ENCODE data around the gene PANK1. TPM values are rescaled to one million over a fixed set of nuclear protein-coding genes. Genes with fewer than 3 reads are reported as not detected.

Gene PANK1
- total RNA-seq, 2 experiments from 2014 or later = 12.1 to 16.1 TPM

GRCh38 chr10:89536013-89536354 is 109.1 kb downstream of the PANK1 start:
- Histone ChIP-seq H3K36me3 (ENCODE audit: insufficient read depth, low read length) (no peaks in the 10 kb centered on the region), H3K79me2 (ENCODE audit: insufficient read depth, low read depth, low read length) (no peaks in the 10 kb centered on the region), H3K27ac (ENCODE audit: low read depth, low read length, poor library complexity, severe bottlenecking) (no peak overlapping the region), H3K4me1 (ENCODE audit: insufficient read depth, low read length, poor library complexity, severe bottlenecking) (no peaks in the 10 kb centered on the region), H3K9me3 (ENCODE audit: low read length) (no peaks in the 10 kb centered on the region), H3K4me3 (ENCODE audit: low read depth, low read length, poor library complexity, severe bottlenecking) (no peak overlapping the region), H3K9me2 (ENCODE audit: insufficient read depth, low read length) (no peaks in the 10 kb centered on the region), H2AFZ (ENCODE audit: low read length) (no peak overlapping the region), H4K20me1 (ENCODE audit: insufficient read depth, low read length) (no peaks in the 10 kb centered on the region), H3K4me2 (ENCODE audit: low read length) (no peak overlapping the region)
- DNase-seq (ENCODE audit: low spot score) = no peak
- intact Hi-C loops (cut with micrococcal nuclease; ENCODE audit: unreplicated experiment) = no loop called here
- CTCF ChIA-PET (ENCODE audit: unreplicated experiment) = no interaction called here
- POLR2A ChIA-PET = no interaction called here
- no TSS peak for BruUV-seq (replicated peaks)
- TF ChIP-seq EZH2phosphoT487 (IDR thresholded peaks at IDR 0.05; ENCODE audit: borderline replicate concordance, low read depth, low read length) (no peak), CTCF (conservative IDR thresholded peaks at IDR 0.05; ENCODE audit: low read length) (no peak)

GRCh38 chr10:89535171-89536012 is 109.7 kb downstream of the PANK1 start, which contains the start of gene SLC16A12:
Gene SLC16A12, minus strand, starts transcription at chr10:89535594. Its CDS starts 73,016 bp downstream, at chr10:89462578.
- H3K9me2 ChIP-seq (ENCODE audit: insufficient read depth, low read length) = no peaks in the 10 kb centered on the region
- no peaks in the 10 kb centered on the region for H3K4me1 ChIP-seq (ENCODE audit: insufficient read depth, low read length, poor library complexity, severe bottlenecking)
- no TSS peak for BruUV-seq (replicated peaks)
- no peak within 1 kb of the TSS for H2AFZ ChIP-seq (ENCODE audit: low read length)
- POLR2A ChIA-PET = interaction anchor here (0.6 kb wide), 1 partner anchor 88 kb away, joined by 4 read pairs; no protein-coding TSS in a partner anchor
- no peak within 1 kb of the TSS for H3K27ac ChIP-seq (ENCODE audit: low read depth, low read length, poor library complexity, severe bottlenecking)
- H3K79me2 ChIP-seq (ENCODE audit: insufficient read depth, low read depth, low read length) = no peaks in the 10 kb centered on the region
- H3K36me3 ChIP-seq (ENCODE audit: insufficient read depth, low read length) = no peaks in the 10 kb centered on the region
- TF ChIP-seq CTCF (conservative IDR thresholded peaks at IDR 0.05; ENCODE audit: low read length) (no peak), EZH2phosphoT487 (IDR thresholded peaks at IDR 0.05; ENCODE audit: borderline replicate concordance, low read depth, low read length) (no peak)
- intact Hi-C loops (cut with micrococcal nuclease; ENCODE audit: unreplicated experiment) = no loop called here
- H3K4me3 ChIP-seq (ENCODE audit: low read depth, low read length, poor library complexity, severe bottlenecking) = no peak within 1 kb of the TSS
- DNase-seq (ENCODE audit: low spot score) = no peak
- H3K9me3 ChIP-seq (ENCODE audit: low read length) = no peaks in the 10 kb centered on the region
- CTCF ChIA-PET (ENCODE audit: unreplicated experiment) = no interaction called here
- no peaks in the 10 kb centered on the region for H4K20me1 ChIP-seq (ENCODE audit: insufficient read depth, low read length)
- no peak within 1 kb of the TSS for H3K4me2 ChIP-seq (ENCODE audit: low read length)

GRCh38 chr10:89534826-89535166 is 110.2 kb downstream of the PANK1 start:
- Histone ChIP-seq H4K20me1 (ENCODE audit: insufficient read depth, low read length) (no peaks in the 10 kb centered on the region), H3K9me3 (ENCODE audit: low read length) (no peaks in the 10 kb centered on the region), H3K79me2 (ENCODE audit: insufficient read depth, low read depth, low read length) (no peaks in the 10 kb centered on the region), H3K36me3 (ENCODE audit: insufficient read depth, low read length) (no peaks in the 10 kb centered on the region), H3K9me2 (ENCODE audit: insufficient read depth, low read length) (no peaks in the 10 kb centered on the region), H3K4me2 (ENCODE audit: low read length) (no peak overlapping the region), H2AFZ (ENCODE audit: low read length) (no peak overlapping the region), H3K4me3 (ENCODE audit: low read depth, low read length, poor library complexity, severe bottlenecking) (no peak overlapping the region), H3K4me1 (ENCODE audit: insufficient read depth, low read length, poor library complexity, severe bottlenecking) (no peaks in the 10 kb centered on the region), H3K27ac (ENCODE audit: low read depth, low read length, poor library complexity, severe bottlenecking) (no peak overlapping the region)
- ChIA-PET CTCF (ENCODE audit: unreplicated experiment) (no interaction called here), POLR2A (interaction anchor here (0.6 kb wide), 1 partner anchor 87 kb away, joined by 4 read pairs; no protein-coding TSS in a partner anchor)
- intact Hi-C loops (cut with micrococcal nuclease; ENCODE audit: unreplicated experiment) = no loop called here
- BruUV-seq (replicated peaks) = no TSS peak
- DNase-seq (ENCODE audit: low spot score) = no peak
- TF ChIP-seq EZH2phosphoT487 (IDR thresholded peaks at IDR 0.05; ENCODE audit: borderline replicate concordance, low read depth, low read length) = no peak
- no peak for TF ChIP-seq CTCF (conservative IDR thresholded peaks at IDR 0.05; ENCODE audit: low read length)
